H9 (cell line): ENCODE data around the gene C21orf58. TPM values are rescaled to one million over a fixed set of nuclear protein-coding genes. Genes with fewer than 3 reads are reported as not detected.

ENCODE experiments used
- DNase-seq: peaks from one replicate; pipeline ENCODE4 v3.0.0-alpha.2; 2017
- H2AFZ ChIP-seq: one replicate; pipeline ENCODE4 v1.6.1; 2013; ENCODE audit warnings: mild to moderate bottlenecking, low read length, control low read depth, moderate library complexity
- H2AK5ac ChIP-seq: 2 replicates; pipeline ENCODE4 v1.6.1; 2013; ENCODE audit warnings: low read length, control low read depth, mixed read lengths; ENCODE audit not compliant: insufficient read length
- H2BK120ac ChIP-seq: one replicate; pipeline ENCODE4 v1.6.1; 2013; ENCODE audit warnings: low read depth, mild to moderate bottlenecking, low read length, control low read depth, inconsistent platforms; ENCODE audit not compliant: poor library complexity, severe bottlenecking
- H2BK12ac ChIP-seq: 2 replicates; pipeline ENCODE4 v1.6.1; 2013; ENCODE audit warnings: low read length, control low read depth, mixed read lengths, low read depth; ENCODE audit not compliant: insufficient read length
- H2BK15ac ChIP-seq: 2 replicates; pipeline ENCODE4 v1.6.1; 2013; ENCODE audit warnings: low read depth, low read length, control low read depth
- H2BK20ac ChIP-seq: one replicate; pipeline ENCODE4 v1.6.1; 2013; ENCODE audit warnings: low read depth, mild to moderate bottlenecking, low read length, control low read depth, inconsistent platforms; ENCODE audit not compliant: poor library complexity, severe bottlenecking
- H2BK5ac ChIP-seq: 2 replicates; pipeline ENCODE4 v1.6.1; 2013; ENCODE audit warnings: low read length, control low read depth, mixed read lengths; ENCODE audit not compliant: insufficient read length
- H3K14ac ChIP-seq: 2 replicates; pipeline ENCODE4 v1.6.1; 2013; ENCODE audit warnings: low read length, control low read depth; ENCODE audit not compliant: insufficient read depth
- H3K18ac ChIP-seq: 2 replicates; pipeline ENCODE4 v1.6.1; 2013; ENCODE audit warnings: low read depth, mild to moderate bottlenecking, mixed read lengths, low read length, control low read depth; ENCODE audit not compliant: insufficient read length
- H3K23ac ChIP-seq: 2 replicates; pipeline ENCODE4 v1.6.1; 2013; ENCODE audit warnings: low read length, control low read depth, mixed read lengths, low read depth; ENCODE audit not compliant: insufficient read length
- H3K23me2 ChIP-seq: 2 replicates; pipeline ENCODE4 v1.6.1; 2013; ENCODE audit warnings: low read depth, mild to moderate bottlenecking, mixed read lengths, low read length, control low read depth; ENCODE audit not compliant: insufficient read length, poor library complexity, severe bottlenecking
- H3K27ac ChIP-seq: 2 replicates; pipeline ENCODE4 v1.5.1; 2013; ENCODE audit warnings: low read length, control low read depth, mixed read lengths, low read depth; ENCODE audit not compliant: insufficient read length
- H3K27me3 ChIP-seq: 2 replicates; pipeline ENCODE4 v1.6.1; 2013; ENCODE audit warnings: low read length, control low read depth, inconsistent platforms; ENCODE audit not compliant: insufficient read depth
- H3K4ac ChIP-seq: 2 replicates; pipeline ENCODE4 v1.6.1; 2013; ENCODE audit warnings: low read depth, mild to moderate bottlenecking, control low read depth, inconsistent platforms, low read length, moderate library complexity
- H3K4me1 ChIP-seq: 2 replicates; pipeline ENCODE4 v1.6.1; 2013; ENCODE audit warnings: low read length, control low read depth, inconsistent platforms; ENCODE audit not compliant: insufficient read depth
- H3K4me2 ChIP-seq: 2 replicates; pipeline ENCODE4 v1.6.1; 2013; ENCODE audit warnings: low read length, control low read depth, mixed read lengths; ENCODE audit not compliant: insufficient read length, insufficient read depth
- H3K56ac ChIP-seq: 2 replicates; pipeline ENCODE4 v1.6.1; 2013; ENCODE audit warnings: low read depth, mild to moderate bottlenecking, mixed read lengths, low read length, control low read depth; ENCODE audit not compliant: insufficient read length
- H3K79me1 ChIP-seq: 2 replicates; pipeline ENCODE4 v1.6.1; 2013; ENCODE audit warnings: low read depth, mild to moderate bottlenecking, moderate library complexity, low read length, control low read depth, inconsistent platforms; ENCODE audit not compliant: insufficient read depth, poor library complexity, severe bottlenecking
- H3K79me2 ChIP-seq: 2 replicates; pipeline ENCODE4 v1.6.1; 2013; ENCODE audit warnings: low read length, control low read depth, inconsistent platforms; ENCODE audit not compliant: insufficient read depth
- H3K9ac ChIP-seq: 2 replicates; pipeline ENCODE4 v1.6.1; 2013; ENCODE audit warnings: low read length, control low read depth, mixed read lengths; ENCODE audit not compliant: insufficient read length; ENCODE audit errors: extremely low read depth
- H3K9me3 ChIP-seq: one replicate; pipeline ENCODE4 v1.6.1; 2013; ENCODE audit warnings: low read depth, low read length, inconsistent platforms; ENCODE audit not compliant: control insufficient read depth
- H3T11ph ChIP-seq: one replicate; pipeline ENCODE4 v1.6.1; 2013; ENCODE audit warnings: mild to moderate bottlenecking, low read length, control low read depth, inconsistent platforms
- H4K20me1 ChIP-seq: one replicate; pipeline ENCODE4 v1.6.1; 2013; ENCODE audit not compliant: control insufficient read depth, insufficient read length, insufficient read depth
- H4K5ac ChIP-seq: 2 replicates; pipeline ENCODE4 v1.6.1; 2013; ENCODE audit warnings: low read depth, mild to moderate bottlenecking, mixed read lengths, low read length, control low read depth; ENCODE audit not compliant: insufficient read length
- H4K8ac ChIP-seq: replicated peaks from 2 replicates; pipeline ENCODE4 v1.6.1; 2013; ENCODE audit warnings: low read length, control low read depth, mixed read lengths, low read depth; ENCODE audit not compliant: insufficient read length
- H4K91ac ChIP-seq: 2 replicates; pipeline ENCODE4 v1.6.1; 2013; ENCODE audit warnings: low read depth, mild to moderate bottlenecking, moderate library complexity, mixed read lengths, low read length, control low read depth; ENCODE audit not compliant: insufficient read length
- H3K27ac Mint-ChIP-seq, 3 experiments: 2 replicates in 2 of 3; 3 replicates in 1 of 3; pipeline ENCODE4 v1.8.0; 2020 to 2021; ENCODE audit warnings: mixed read lengths in 3 of 3, mild to moderate bottlenecking in 1 of 3, moderate library complexity in 1 of 3
- H3K27me3 Mint-ChIP-seq: 2 replicates; pipeline ENCODE4 v1.8.0; 2021; ENCODE audit warnings: low read depth, mild to moderate bottlenecking, moderate library complexity, mixed read lengths
- H3K36me3 Mint-ChIP-seq, 3 experiments: 2 replicates in 2 of 3; 3 replicates in 1 of 3; pipeline ENCODE4 v1.8.0; 2020 to 2021; ENCODE audit warnings: low read depth in 3 of 3, mixed read lengths in 3 of 3; ENCODE audit not compliant: insufficient read depth in 1 of 3
- H3K4me1 Mint-ChIP-seq, 2 experiments: 2 replicates each; pipeline ENCODE4 v1.8.0; 2020; ENCODE audit warnings: mixed read lengths in 2 of 2
- H3K4me3 Mint-ChIP-seq, 2 experiments: 2 replicates in 1 of 2; 3 replicates in 1 of 2; pipeline ENCODE4 v1.8.0; 2020 to 2021; ENCODE audit warnings: mild to moderate bottlenecking in 2 of 2, mixed read lengths in 2 of 2, moderate library complexity in 1 of 2
- H3K9me3 Mint-ChIP-seq, 2 experiments: 2 replicates in 1 of 2; 3 replicates in 1 of 2; pipeline ENCODE4 v1.8.0; 2020; ENCODE audit warnings: mild to moderate bottlenecking in 2 of 2, mixed read lengths in 2 of 2, moderate library complexity in 1 of 2
- CTCF ChIP-seq: fragments of 200-600 bp; sonication (generic); conservative IDR thresholded peaks from 3 replicates; pipeline ENCODE4 v1.8.0; 2021; ENCODE audit warnings: antibody characterized with exemption, mild to moderate bottlenecking
- WGBS: extraction: QIAGEN DNeasy Blood & Tissue Kit; methylation state at CpG from one replicate; pipeline ENCODE4 v1.1.7; 2013; ENCODE audit warnings: missing lambda C conversion rate, low lambda C conversion rate, mixed read lengths; ENCODE audit not compliant: insufficient read length; ENCODE audit errors: extremely low coverage; 5-methylcytosine and 5-hydroxymethylcytosine counted together
- total RNA-seq: library from RNA; stranded (reverse); gene quantifications from 2 replicates; pipeline ENCODE4 v1.2.1, GENCODE V29; 2021

The C21orf58 gene
- total RNA-seq, 1 experiment from 2014 or later = 17.2 TPM

- Mint-ChIP-seq H3K9me3 (no peaks in the 10 kb centered on the region), H3K27me3 (no peaks in the 10 kb centered on the region), H3K27ac (peak overlapping the region in 2 of 3 experiments; percentile 63 to 88; a peak in 2 of 7 replicates), H3K4me3 (no peak overlapping the region), H3K36me3 (peaks cover 38 to 61% (median 56%) of the 10 kb centered on the region in 3 experiments), H3K4me1 (peaks cover 11 to 12% of the 10 kb centered on the region in 2 experiments)
- Histone ChIP-seq H2AFZ (no peak overlapping the region), H2AK5ac (no peak overlapping the region), H2BK12ac (no peak overlapping the region), H3K79me1 (peaks cover 2% of the 10 kb centered on the region), H3K27ac (no peak overlapping the region), H2BK120ac (no peak overlapping the region), H2BK15ac (no peak overlapping the region), H3K4me1 (no peaks in the 10 kb centered on the region; the same call in 1 of the 2 replicates), H2BK5ac (no peak overlapping the region), H3K4ac (no peak overlapping the region), H3K56ac (no peak overlapping the region), H3K4me2 (no peak overlapping the region), H3K14ac (no peak overlapping the region), H2BK20ac (no peak overlapping the region), H4K91ac (no peak overlapping the region), H3K23ac (no peak overlapping the region), H3K27me3 (no peaks in the 10 kb centered on the region), H4K20me1 (no peaks in the 10 kb centered on the region), H3K79me2 (peaks cover 3% of the 10 kb centered on the region; the same call in 1 of the 2 replicates), H3K9ac (no peak overlapping the region), H3T11ph (no peak overlapping the region), H3K23me2 (peaks cover 4% of the 10 kb centered on the region), H4K8ac (no peak overlapping the region), H4K5ac (no peak overlapping the region), H3K18ac (no peak overlapping the region), H3K9me3 (no peaks in the 10 kb centered on the region)
- DNase-seq = no peak
- TF ChIP-seq CTCF = no peak
- no CpG with 5 or more reads among the region's 5 CpGs for WGBS
Observed at GRCh38 chr21:46328151-46328550, 4.5 kb upstream of the C21orf58 start.
